ENCODE data around the gene WNT9B.

WNT9B gene

GRCh38 chr17:46931596-46931995 is 80.2 kb downstream of the WNT9B start:
- no peaks in the 10 kb centered on the region for H3K4me1 ChIP-seq (ENCODE audit: control insufficient read depth in 1 of 2, insufficient read depth in 1 of 2, low read depth in 1 of 2, low read length in 1 of 2)
- no peak overlapping the region for H3K27ac ChIP-seq
- no peaks in the 10 kb centered on the region for H3K9me3 ChIP-seq
- H3K4me3 ChIP-seq (ENCODE audit: low read depth in 1 of 2, low read length in 1 of 2) = no peak overlapping the region
- TF ChIP-seq CTCF (IDR thresholded peaks at IDR 0.05) = no peak
- H3K27me3 ChIP-seq = no peaks in the 10 kb centered on the region
- peaks cover 67% of the 10 kb centered on the region for H3K36me3 ChIP-seq

- no peak overlapping the region for H3K4me3 ChIP-seq (ENCODE audit: low read depth in 1 of 2, low read length in 1 of 2)
- H3K27ac ChIP-seq = no peak overlapping the region
Measured at GRCh38 chr17:46935658-46936266, 84.4 kb downstream of the WNT9B start.

More at GRCh38 chr17:46935658-46936266, 84.4 kb downstream of the WNT9B start:
- H3K27me3 ChIP-seq = no peaks in the 10 kb centered on the region
- no peaks in the 10 kb centered on the region for H3K9me3 ChIP-seq
- H3K4me1 ChIP-seq (ENCODE audit: control insufficient read depth in 1 of 2, insufficient read depth in 1 of 2, low read depth in 1 of 2, low read length in 1 of 2) = no peaks in the 10 kb centered on the region
- H3K36me3 ChIP-seq = peaks cover 100% of the 10 kb centered on the region
- no peak for TF ChIP-seq CTCF (IDR thresholded peaks at IDR 0.05)

Data from neutrophil (primary cell).